Mammary epithelial cell (primary cell): ENCODE results near the gene CRYAB.

Experiments used
- EZH2 ChIP-seq: IDR thresholded peaks from 2 replicates; pipeline ENCODE4 v1.6.1; 2012; ENCODE audit warnings: low read length, inconsistent platforms, borderline replicate concordance
- TF ChIP-seq, protein P1 (sequence below), 2 donors: IDR thresholded peaks in 1 of 2; conservative IDR thresholded peaks in 1 of 2; 2 replicates each; pipeline ENCODE4 v1.5.1; 2011 to 2012; ENCODE audit warnings: inconsistent platforms in 2 of 2, low read length in 2 of 2, mild to moderate bottlenecking in 2 of 2, control low read depth in 1 of 2, low read depth in 1 of 2; ENCODE audit not compliant: insufficient read depth in 1 of 2; ENCODE audit errors: extremely low read depth in 1 of 2

DNA sequence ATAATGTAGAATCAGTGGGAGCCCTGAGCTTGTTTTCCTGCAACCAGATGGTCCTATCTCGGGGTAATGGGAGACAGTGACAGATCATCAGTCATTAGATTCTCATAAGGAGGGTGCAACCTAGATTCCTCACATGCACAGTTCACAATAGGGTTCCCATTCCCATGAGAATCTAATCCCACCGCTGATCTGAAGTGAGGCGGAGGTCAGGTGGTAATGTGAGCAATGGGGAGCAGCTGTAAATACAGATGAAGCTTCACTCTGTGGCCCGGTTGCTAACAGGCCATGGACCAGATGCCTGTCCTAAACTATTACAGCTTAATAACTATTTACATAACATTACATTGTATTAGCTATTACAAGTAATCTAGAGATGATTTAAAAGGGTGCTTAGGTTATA lies 42.6 kb upstream of the CRYAB start:
- TF ChIP-seq, protein P1, sequence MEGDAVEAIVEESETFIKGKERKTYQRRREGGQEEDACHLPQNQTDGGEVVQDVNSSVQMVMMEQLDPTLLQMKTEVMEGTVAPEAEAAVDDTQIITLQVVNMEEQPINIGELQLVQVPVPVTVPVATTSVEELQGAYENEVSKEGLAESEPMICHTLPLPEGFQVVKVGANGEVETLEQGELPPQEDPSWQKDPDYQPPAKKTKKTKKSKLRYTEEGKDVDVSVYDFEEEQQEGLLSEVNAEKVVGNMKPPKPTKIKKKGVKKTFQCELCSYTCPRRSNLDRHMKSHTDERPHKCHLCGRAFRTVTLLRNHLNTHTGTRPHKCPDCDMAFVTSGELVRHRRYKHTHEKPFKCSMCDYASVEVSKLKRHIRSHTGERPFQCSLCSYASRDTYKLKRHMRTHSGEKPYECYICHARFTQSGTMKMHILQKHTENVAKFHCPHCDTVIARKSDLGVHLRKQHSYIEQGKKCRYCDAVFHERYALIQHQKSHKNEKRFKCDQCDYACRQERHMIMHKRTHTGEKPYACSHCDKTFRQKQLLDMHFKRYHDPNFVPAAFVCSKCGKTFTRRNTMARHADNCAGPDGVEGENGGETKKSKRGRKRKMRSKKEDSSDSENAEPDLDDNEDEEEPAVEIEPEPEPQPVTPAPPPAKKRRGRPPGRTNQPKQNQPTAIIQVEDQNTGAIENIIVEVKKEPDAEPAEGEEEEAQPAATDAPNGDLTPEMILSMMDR (conservative IDR thresholded peaks at IDR 0.05 in 1 of 2, IDR thresholded peaks at IDR 0.05 in 1 of 2; ENCODE audit: extremely low read depth in 1 of 2, insufficient read depth in 1 of 2, low read depth in 1 of 2, low read length in 2 of 2) = no peak
- no peak for TF ChIP-seq EZH2
